Prostate gland (tissue), 2 donors: ENCODE measurements around the gene JMJD7. TPM values are rescaled to one million over a fixed set of nuclear protein-coding genes. Genes with fewer than 3 reads are reported as not detected.

Experiments
- DNase-seq: peaks from one replicate; pipeline ENCODE4 v3.0.0-alpha.2; 2019; ENCODE audit warnings: low spot score
- H3K27ac ChIP-seq, 2 donors: fragments of 200-600 bp; sonication (generic); 2 replicates each; pipeline ENCODE4 v1.5.1; 2017 to 2019
- H3K27me3 ChIP-seq: fragments of 200-600 bp; sonication (generic); replicated peaks from 2 replicates; pipeline ENCODE4 v1.5.1; 2019; ENCODE audit not compliant: insufficient read depth
- H3K36me3 ChIP-seq, 2 donors: fragments of 200-600 bp; sonication (generic); 1 replicate in 1 of 2; 2 replicates in 1 of 2; pipeline versions ENCODE4 v1.5.1 to v1.8.1; 2017 to 2019
- H3K4me1 ChIP-seq: fragments of 200-600 bp; sonication (generic); replicated peaks from 2 replicates; pipeline ENCODE4 v1.5.1; 2019
- H3K4me3 ChIP-seq, 2 donors: fragments of 200-600 bp; sonication (generic); 2 replicates each; pipeline ENCODE4 v1.5.1; 2017 to 2019
- H3K9me3 ChIP-seq: fragments of 200-600 bp; sonication (generic); 2 replicates; pipeline ENCODE4 v1.5.1; 2017
- CTCF ChIP-seq, 4 experiments: fragments of 200-600 bp in 2 of 4; fragments of 450-650 bp in 2 of 4; sonication (generic) in 2 of 4; IDR thresholded peaks; 1 replicate in 3 of 4; 2 replicates in 1 of 4; pipeline ENCODE4 v1.5.1; 2016 to 2019; ENCODE audit warnings: antibody characterized with exemption in 4 of 4, mild to moderate bottlenecking in 2 of 4, moderate library complexity in 2 of 4
- POLR2A ChIP-seq: fragments of 450-650 bp; IDR thresholded peaks from one replicate; pipeline ENCODE4 v1.6.1; 2016; ENCODE audit warnings: antibody characterized with exemption, mild to moderate bottlenecking
- POLR2AphosphoS5 ChIP-seq: sonication (generic); formaldehyde crosslinking; IDR thresholded peaks from one replicate; pipeline ENCODE4 v1.6.1; 2017; ENCODE audit warnings: antibody characterized with exemption
- WGBS: methylation state at CpG from one replicate; pipeline ENCODE4 v1.1.5; 2018; 5-methylcytosine and 5-hydroxymethylcytosine counted together
- intact Hi-C: fragments of 100-400 bp; cut with DNase I; formaldehyde crosslinking; loops from one replicate; pipeline ENCODE4 v1.14.2; 2022
- total RNA-seq, 2 donors: library from RNA; depleted of rRNA; stranded (reverse); fragments of >200 nt; gene quantifications; one replicate each; pipeline ENCODE4 v1.1.0, GENCODE V29; 2016

The JMJD7 gene
- total RNA-seq, 2 donors from 2014 or later: 20.7 to 56.6 TPM

- TF ChIP-seq POLR2AphosphoS5 (no peak), CTCF (IDR thresholded peaks at IDR 0.05) (no peak), POLR2A (no peak)
- intact Hi-C loops: no loop called here
- Histone ChIP-seq H3K9me3 (no peaks in the 10 kb centered on the region), H3K27ac (no peak overlapping the region), H3K27me3 (no peaks in the 10 kb centered on the region), H3K36me3 (peaks cover 2 to 20% of the 10 kb centered on the region in 2 donors), H3K4me3 (no peak overlapping the region), H3K4me1 (no peaks in the 10 kb centered on the region)
- DNase-seq: no peak
- 79% methylated on average over 4 of the region's 4 CpGs for WGBS
Observed at GRCh38 chr15:41821831-41822230, 6.1 kb upstream of the JMJD7 start.

GRCh38 chr15:41822471-41822870 is 5.4 kb upstream of the JMJD7 start:
- H3K27me3 ChIP-seq: no peaks in the 10 kb centered on the region
- no peak for DNase-seq
- no peak overlapping the region for H3K4me3 ChIP-seq
- peaks cover 2 to 14% of the 10 kb centered on the region in 2 donors for H3K36me3 ChIP-seq
- 81% methylated on average over 6 of the region's 6 CpGs for WGBS
- intact Hi-C loops: no loop called here
- peaks cover 3% of the 10 kb centered on the region for H3K4me1 ChIP-seq
- H3K27ac ChIP-seq: no peak overlapping the region
- TF ChIP-seq POLR2A: no peak
- no peaks in the 10 kb centered on the region for H3K9me3 ChIP-seq

GRCh38 chr15:41822957-41823356 is 4.9 kb upstream of the JMJD7 start:
- Histone ChIP-seq H3K9me3 (no peaks in the 10 kb centered on the region), H3K27ac (no peak overlapping the region), H3K4me1 (peaks cover 4% of the 10 kb centered on the region), H3K27me3 (no peaks in the 10 kb centered on the region), H3K4me3 (no peak overlapping the region), H3K36me3 (peaks cover 2 to 9% of the 10 kb centered on the region in 2 donors)
- DNase-seq: no peak
- 81% methylated on average over 5 of the region's 6 CpGs for WGBS
- TF ChIP-seq CTCF (IDR thresholded peaks at IDR 0.05): no peak
- TF ChIP-seq POLR2A: no peak
- TF ChIP-seq POLR2AphosphoS5: no peak
- intact Hi-C loops: no loop called here

GRCh38 chr15:41823502-41823901 is 4.4 kb upstream of the JMJD7 start:
- Histone ChIP-seq H3K9me3 (no peaks in the 10 kb centered on the region), H3K36me3 (peaks cover 0 to 8% of the 10 kb centered on the region in 2 donors), H3K27me3 (no peaks in the 10 kb centered on the region), H3K27ac (no peak overlapping the region), H3K4me3 (no peak overlapping the region), H3K4me1 (peaks cover 4% of the 10 kb centered on the region)
- no peak for DNase-seq
- intact Hi-C loops: no loop called here
- WGBS: 89% methylated on average over 11 of the region's 11 CpGs
- TF ChIP-seq POLR2AphosphoS5: no peak
- no peak for TF ChIP-seq POLR2A
- no peak for TF ChIP-seq CTCF (IDR thresholded peaks at IDR 0.05)

- Histone ChIP-seq H3K27ac (no peak overlapping the region), H3K27me3 (no peaks in the 10 kb centered on the region), H3K4me3 (no peak overlapping the region), H3K36me3 (peaks cover 0 to 8% of the 10 kb centered on the region in 2 donors), H3K4me1 (peaks cover 4% of the 10 kb centered on the region), H3K9me3 (no peaks in the 10 kb centered on the region)
- WGBS: 88% methylated on average over 19 of the region's 19 CpGs
- intact Hi-C loops: no loop called here
- TF ChIP-seq CTCF (IDR thresholded peaks at IDR 0.05) (no peak), POLR2AphosphoS5 (no peak), POLR2A (no peak)
- no peak for DNase-seq
Observed at GRCh38 chr15:41824062-41824745, 3.7 kb upstream of the JMJD7 start.
